GM23248 (cell line): ENCODE results near the gene SMARCD3.

Experiments used
- EZH2 ChIP-seq: fragments of 200-600 bp; sonication (generic); IDR thresholded peaks from 2 replicates; pipeline ENCODE4 v1.6.1; 2018; ENCODE audit warnings: antibody characterized with exemption, mild to moderate bottlenecking; ENCODE audit not compliant: insufficient read depth, poor library complexity, severe bottlenecking
- EZH2phosphoT487 ChIP-seq: fragments of 200-600 bp; sonication (generic); IDR thresholded peaks from 2 replicates; pipeline ENCODE4 v1.6.1; 2018; ENCODE audit warnings: antibody characterized with exemption, moderate library complexity, mild to moderate bottlenecking, low read depth; ENCODE audit not compliant: insufficient read depth

DNA sequence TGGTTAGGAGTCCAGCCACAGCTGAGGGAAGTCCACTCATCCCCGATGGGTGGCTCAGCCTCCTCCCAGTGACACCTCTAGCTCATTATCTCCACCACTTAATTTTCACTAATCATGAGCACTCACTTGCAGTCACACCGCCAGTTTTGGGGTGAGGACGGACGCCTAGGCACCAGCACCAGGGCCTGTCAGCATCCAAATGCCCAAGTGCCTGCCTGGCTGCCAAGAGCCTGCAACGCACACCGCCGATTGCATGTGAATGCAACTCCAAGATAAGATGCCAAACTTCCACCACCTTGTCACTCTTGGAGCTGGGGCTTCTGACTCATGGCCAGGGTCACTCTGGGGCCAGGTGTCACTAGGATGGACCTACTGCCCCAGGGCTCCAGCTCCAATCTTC, 24.4 kb upstream of the SMARCD3 start:
- TF ChIP-seq EZH2 (no peak), EZH2phosphoT487 (no peak)
